Large intestine (tissue), 3 donors: ENCODE measurements around the gene SLC16A8. TPM values are rescaled to one million over a fixed set of nuclear protein-coding genes. Genes with fewer than 3 reads are reported as not detected.

ENCODE experiments used
- DNase-seq, 2 donors: peaks; one replicate each; pipeline versions ENCODE4 v3.0.0 to v3.0.0-alpha.2; 2013
- H3K27ac ChIP-seq: one replicate; pipeline ENCODE4 v1.5.1; 2013; ENCODE audit warnings: low read length
- H3K27me3 ChIP-seq: 2 replicates; pipeline ENCODE4 v1.6.1; 2013; ENCODE audit warnings: low read length; ENCODE audit not compliant: control insufficient read depth, insufficient read depth
- H3K36me3 ChIP-seq: 2 replicates; pipeline ENCODE4 v1.6.1; 2013; ENCODE audit warnings: low read length; ENCODE audit not compliant: control insufficient read depth, insufficient read depth
- H3K4me1 ChIP-seq: one replicate; pipeline ENCODE4 v1.6.1; 2013; ENCODE audit warnings: low read length; ENCODE audit not compliant: control insufficient read depth, insufficient read depth
- H3K4me3 ChIP-seq: one replicate; pipeline ENCODE4 v1.5.1; 2013; ENCODE audit warnings: low read length
- H3K9me3 ChIP-seq: one replicate; pipeline ENCODE4 v1.6.1; 2013; ENCODE audit warnings: mild to moderate bottlenecking, low read depth, low read length, moderate library complexity; ENCODE audit not compliant: control insufficient read depth
- WGBS: methylation state at CpG from one replicate; pipeline ENCODE4 v1.1.5; 2013; ENCODE audit warnings: low lambda C conversion rate; ENCODE audit not compliant: insufficient coverage; 5-methylcytosine and 5-hydroxymethylcytosine counted together
- polyA plus RNA-seq: library from polyadenylated mRNA; unstranded; fragments of 120-200 nt; gene quantifications from one replicate; pipeline ENCODE4 v1.2.1, GENCODE V29; 2013

The SLC16A8 gene
- polyA plus RNA-seq, 1 donor: 2.3 TPM

DNA sequence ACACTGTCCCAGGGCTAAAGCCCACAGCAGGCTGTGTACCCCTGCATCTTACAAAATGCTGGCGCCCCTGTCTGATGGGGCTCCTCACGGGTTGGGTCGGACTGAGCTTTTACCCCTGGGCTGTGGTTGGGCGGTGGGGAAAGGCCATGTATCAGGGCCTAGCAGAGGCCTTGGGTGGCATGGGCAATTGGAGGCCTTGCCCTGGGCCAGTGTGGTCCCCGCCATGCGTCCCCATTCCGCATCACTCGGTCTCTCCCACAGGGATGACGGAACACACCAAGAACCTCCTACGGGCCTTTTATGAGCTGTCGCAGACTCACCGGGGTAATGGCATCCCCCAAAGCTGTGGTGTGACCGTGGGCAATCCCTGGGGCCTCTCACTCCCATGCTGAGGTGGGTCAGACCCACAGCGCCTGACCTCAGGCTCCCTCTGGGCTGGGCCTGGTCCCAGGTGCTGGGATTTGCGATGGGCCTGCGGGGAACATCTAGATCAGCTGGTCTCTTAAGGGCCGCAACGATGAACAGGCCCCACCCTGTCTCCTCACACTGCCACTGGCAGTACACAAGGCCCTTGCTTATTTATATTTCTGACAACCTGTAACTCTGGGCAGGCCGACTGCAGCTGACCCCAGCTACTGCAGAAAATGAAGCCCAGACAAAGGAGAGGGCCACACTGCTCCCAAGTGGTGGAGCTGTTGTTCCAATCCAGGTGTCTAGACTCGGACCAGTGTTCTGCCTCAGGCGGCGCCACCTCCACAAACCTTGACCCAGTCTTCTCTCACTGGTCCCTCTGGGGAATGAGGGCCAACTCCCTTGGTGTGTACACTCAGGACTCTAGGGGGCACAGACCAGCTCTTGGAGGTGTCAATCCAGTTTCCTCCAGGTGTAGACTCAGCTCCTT, 12.3 kb downstream of the SLC16A8 start:
- no CpG with 5 or more reads among the region's 22 CpGs for WGBS
- Histone ChIP-seq H3K27ac (no peak overlapping the region), H3K36me3 (peaks cover 68% of the 10 kb centered on the region), H3K4me3 (no peak overlapping the region), H3K4me1 (peaks cover 17% of the 10 kb centered on the region), H3K27me3 (no peaks in the 10 kb centered on the region), H3K9me3 (peaks cover 2% of the 10 kb centered on the region)
- no peak for DNase-seq

DNA sequence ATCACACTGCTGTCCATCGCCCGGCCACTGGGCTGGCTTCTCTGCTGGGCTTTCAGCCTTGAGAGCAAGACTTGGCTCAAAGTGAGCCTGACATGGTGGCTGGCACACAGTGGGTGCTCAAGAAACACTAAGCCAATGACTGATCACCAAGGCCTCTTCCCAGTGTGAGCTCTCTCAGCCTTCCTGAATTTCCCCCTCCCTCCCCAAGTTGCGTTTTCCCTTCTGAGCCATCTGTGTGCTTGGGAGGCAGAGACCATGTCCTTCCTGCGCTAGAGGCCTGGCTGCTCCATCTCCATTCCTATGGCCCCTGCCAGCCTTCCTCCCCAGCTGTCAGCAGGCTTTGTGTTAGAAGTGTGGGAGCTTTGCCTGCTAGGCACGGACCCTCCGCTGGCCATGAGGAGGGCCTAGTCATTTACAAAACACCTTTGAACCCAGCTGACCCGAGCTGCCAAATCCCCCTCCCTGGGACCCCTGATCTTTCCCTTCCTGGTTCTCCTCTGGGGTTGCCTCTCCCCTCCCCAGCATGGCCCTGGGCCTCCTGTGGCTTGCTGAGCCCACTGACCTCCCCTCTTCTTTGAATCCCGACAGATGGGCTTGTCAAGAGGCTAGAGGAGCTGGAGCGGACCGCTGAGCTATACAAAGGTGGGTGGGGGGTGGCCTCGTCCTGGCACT, 13.6 kb downstream of the SLC16A8 start:
- no peaks in the 10 kb centered on the region for H3K27me3 ChIP-seq
- peaks cover 2% of the 10 kb centered on the region for H3K9me3 ChIP-seq
- no peak overlapping the region for H3K27ac ChIP-seq
- no peak overlapping the region for H3K4me3 ChIP-seq
- no CpG with 5 or more reads among the region's 11 CpGs for WGBS
- peaks cover 17% of the 10 kb centered on the region for H3K4me1 ChIP-seq
- no peak for DNase-seq
- peaks cover 75% of the 10 kb centered on the region for H3K36me3 ChIP-seq

DNA sequence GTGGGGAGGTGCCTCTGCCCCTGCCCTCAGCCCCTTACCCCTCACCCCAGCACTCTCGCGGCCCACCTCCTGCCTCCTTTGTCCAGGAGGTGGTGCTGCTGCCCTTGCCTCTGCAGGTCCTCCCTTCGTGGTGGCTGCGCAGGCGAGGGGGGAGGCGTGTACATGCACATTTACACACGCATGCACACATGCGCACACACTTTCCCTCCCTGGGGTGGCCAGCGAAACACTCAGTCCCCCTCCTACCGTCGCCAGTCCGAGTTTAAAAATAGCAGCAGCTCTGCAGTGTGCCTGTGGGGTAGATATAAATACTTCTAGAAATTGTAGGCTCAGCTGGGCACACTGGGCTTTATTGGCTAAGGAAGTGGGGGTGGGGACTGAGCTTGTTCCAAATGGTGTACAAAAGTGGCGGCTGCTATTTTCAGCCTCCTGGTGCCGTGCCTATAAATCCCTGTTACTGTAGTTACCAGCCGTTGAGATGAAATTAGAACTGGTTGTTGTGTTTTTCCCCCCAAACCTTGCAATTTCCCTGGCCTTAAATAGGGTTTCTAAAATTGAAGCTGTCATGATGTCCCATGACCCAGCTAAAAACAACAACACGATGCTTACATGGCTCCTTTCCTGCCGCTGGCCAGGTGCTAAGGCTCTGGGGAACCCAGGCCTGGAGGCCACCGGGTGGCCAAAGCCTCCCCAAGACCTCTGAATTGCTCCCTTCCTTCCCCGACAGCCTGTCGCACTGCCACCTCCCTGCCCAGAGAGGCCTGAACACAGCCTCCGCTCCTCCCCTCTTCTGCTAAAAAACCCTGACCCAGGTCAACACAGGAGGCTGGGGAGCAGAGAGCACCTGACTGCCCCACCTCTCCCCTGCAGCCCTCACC, 14.4 kb downstream of the SLC16A8 start:
- Histone ChIP-seq H3K27me3 (no peaks in the 10 kb centered on the region), H3K36me3 (peaks cover 75% of the 10 kb centered on the region), H3K4me3 (no peak overlapping the region), H3K27ac (no peak overlapping the region), H3K9me3 (peaks cover 2% of the 10 kb centered on the region), H3K4me1 (peaks cover 17% of the 10 kb centered on the region)
- WGBS: 79% methylated on average over 2 of the region's 21 CpGs
- peak in 1 of 2 donors; percentile 37 for DNase-seq

DNA sequence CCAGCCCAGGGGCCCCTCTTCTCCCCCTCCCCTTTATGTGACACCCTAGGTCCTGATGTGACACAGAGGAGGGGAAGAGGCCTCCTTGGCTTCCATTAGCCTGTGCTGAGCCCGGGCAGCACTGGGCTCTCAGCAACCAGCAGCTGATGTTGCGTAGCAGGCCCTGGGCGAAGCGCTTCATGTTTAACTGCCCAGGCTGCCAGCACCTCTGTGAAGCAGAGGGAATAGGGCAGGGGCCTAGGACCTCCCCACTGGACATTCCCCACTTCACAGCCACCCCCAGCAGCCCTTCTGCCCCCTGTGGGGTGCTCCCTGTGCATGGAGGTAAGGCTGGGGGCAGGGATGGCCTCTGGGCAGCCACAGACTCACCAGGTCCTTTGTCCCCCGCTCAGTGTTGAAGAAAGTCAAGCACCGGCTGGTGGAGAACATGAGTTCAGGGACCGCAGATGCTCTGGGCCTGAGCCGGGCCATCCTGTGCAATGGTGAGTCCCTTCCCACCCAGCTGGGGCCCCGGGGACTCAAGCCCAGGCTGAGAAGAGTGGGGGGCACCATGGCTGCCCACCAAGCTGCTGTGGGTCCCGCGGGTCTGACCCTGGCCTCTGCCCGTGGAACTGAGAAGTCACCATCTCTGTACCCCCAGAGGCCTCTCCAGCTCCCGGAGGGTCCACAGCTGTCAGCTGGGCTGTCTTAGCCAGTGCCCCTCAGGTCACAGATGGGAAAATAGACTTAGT, 15.2 kb downstream of the SLC16A8 start:
- Histone ChIP-seq H3K4me3 (no peak overlapping the region), H3K4me1 (peaks cover 17% of the 10 kb centered on the region), H3K27ac (no peak overlapping the region), H3K9me3 (no peaks in the 10 kb centered on the region), H3K27me3 (no peaks in the 10 kb centered on the region), H3K36me3 (peaks cover 76% of the 10 kb centered on the region)
- DNase-seq: no peak
- WGBS: no CpG with 5 or more reads among the region's 13 CpGs

DNA sequence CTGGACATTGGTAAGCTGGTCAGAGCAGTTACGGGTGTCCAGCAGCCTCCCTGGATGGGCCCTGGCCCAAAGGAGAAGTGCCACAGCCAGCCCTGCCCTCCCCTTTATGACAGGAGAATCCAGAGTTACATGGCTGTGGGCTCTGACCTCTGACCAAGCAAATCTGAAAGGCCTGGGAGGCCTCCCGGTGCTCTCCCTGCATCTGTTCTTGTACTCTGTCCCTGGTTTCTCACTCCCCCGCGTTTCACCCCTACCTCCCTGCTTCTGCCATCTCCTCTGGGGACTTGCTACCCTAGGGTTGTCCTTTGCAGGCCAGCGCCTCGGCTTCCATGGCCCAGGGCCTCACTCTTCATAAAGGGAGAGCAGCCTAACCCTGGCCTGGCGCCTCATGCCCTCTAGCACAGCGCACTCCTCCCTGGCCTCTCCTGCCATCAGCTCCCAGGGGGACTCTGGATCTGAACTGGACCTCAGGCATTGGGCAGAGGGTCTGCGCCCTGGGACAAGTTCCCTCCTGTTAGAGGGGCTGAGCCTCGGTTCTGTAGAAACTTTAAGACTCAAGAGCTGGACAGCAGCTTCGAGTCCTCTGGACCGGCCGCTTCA, 16.1 kb downstream of the SLC16A8 start:
- Histone ChIP-seq H3K27me3 (no peaks in the 10 kb centered on the region), H3K27ac (peak overlapping the region; percentile 58), H3K36me3 (peaks cover 67% of the 10 kb centered on the region), H3K4me1 (peaks cover 17% of the 10 kb centered on the region), H3K4me3 (no peak overlapping the region), H3K9me3 (no peaks in the 10 kb centered on the region)
- no CpG with 5 or more reads among the region's 13 CpGs for WGBS
- peak; percentile 59 to 78 for DNase-seq

DNA sequence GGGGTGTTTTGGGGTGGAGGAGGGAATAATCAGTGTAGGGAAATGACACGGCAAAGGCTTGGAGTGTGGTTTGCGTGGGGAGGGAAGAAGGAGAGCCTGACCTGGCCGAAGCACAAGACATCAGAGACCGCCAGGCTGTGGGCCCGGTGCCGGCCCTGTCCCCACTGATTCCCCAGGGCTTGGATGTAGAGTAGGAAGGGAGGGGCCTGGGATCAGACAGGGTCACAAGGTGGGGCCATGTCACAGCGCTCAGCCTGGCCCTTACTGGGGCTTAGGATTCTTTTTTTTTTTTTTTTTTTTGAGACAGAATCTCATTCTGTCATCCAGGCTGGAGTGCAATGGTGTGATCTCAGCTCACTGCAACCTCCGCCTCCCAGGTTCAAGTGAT, 17.0 kb downstream of the SLC16A8 start:
- peaks cover 17% of the 10 kb centered on the region for H3K4me1 ChIP-seq
- H3K36me3 ChIP-seq: peaks cover 61% of the 10 kb centered on the region
- no peak overlapping the region for H3K27ac ChIP-seq
- 80% methylated on average over 1 of the region's 8 CpGs for WGBS
- H3K4me3 ChIP-seq: no peak overlapping the region
- H3K9me3 ChIP-seq: no peaks in the 10 kb centered on the region
- no peak for DNase-seq
- no peaks in the 10 kb centered on the region for H3K27me3 ChIP-seq

DNA sequence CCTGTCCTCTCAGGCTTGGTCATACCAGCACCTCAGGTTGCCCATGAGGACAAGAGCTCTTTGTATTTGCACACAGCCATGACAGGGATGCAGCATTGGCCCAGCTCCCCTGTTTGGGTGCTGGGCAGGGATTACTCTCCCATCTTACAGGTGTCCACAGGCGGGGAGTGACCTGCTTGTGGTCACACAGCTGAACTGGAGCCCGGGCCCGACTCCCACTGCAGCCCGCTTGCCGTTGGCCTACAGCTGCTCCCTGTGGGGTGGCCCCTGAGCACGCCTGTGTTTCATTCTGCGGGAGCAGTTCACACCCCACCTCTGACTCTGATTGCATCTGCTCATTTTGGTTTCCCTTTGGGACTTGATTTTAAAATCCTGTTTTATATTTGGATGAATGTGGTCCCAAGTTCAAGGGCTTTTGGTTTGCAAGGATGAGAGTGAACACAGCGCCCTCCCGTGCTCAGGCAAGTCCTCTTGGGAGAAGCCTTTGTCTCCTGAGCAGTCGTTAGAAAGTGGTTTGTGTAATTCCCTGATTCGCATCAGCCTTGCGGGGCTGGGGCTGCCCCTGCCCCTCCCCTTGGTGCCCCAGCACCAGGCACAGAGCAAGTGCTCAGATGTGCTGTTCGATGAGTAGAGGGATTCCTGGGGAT, 17.5 kb downstream of the SLC16A8 start:
- Histone ChIP-seq H3K9me3 (no peaks in the 10 kb centered on the region), H3K36me3 (peaks cover 61% of the 10 kb centered on the region), H3K4me3 (no peak overlapping the region), H3K27ac (no peak overlapping the region), H3K4me1 (peaks cover 17% of the 10 kb centered on the region), H3K27me3 (no peaks in the 10 kb centered on the region)
- WGBS: no CpG with 5 or more reads among the region's 13 CpGs
- DNase-seq: no peak

DNA sequence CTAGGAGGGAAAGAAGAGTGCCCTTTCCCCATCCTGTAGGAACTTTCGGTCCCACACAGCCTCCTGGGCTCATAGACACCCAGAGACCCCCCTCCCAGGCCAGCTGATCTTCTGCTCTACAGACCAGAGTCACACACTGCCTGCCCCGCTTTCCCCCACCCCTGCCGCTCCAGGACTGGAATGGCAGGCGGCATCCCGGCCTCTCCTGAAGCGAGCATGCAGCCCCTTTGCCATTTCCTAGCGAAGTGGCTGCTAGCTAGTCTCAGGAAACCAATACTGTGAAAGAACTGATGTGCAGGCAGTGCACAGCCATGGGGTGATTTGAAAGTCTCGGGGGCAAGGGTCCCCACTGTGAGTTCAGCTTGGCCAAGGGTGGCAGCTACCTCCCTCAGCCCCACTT, 18.4 kb downstream of the SLC16A8 start:
- WGBS: no CpG with 5 or more reads among the region's 8 CpGs

DNA sequence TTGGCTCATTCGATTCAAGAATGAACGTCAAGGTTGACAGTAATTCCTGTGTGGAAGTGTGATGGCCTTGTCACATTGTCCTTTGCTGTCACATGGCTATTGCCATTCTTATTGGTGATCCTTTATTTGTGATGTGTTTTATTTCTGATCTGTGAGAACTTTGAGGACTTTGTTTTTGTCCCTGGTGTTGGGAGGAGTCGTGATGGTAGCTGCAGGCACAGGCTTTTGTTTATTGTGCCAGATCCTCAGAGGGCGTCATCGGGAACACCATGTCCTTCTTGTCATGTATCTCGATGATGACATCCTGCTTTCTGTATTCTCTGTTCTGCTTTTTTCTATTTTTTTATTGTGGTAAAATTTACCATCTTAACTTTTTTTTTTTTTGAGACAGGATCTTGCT, 21.2 kb downstream of the SLC16A8 start:
- Histone ChIP-seq H3K4me1 (peaks cover 6% of the 10 kb centered on the region), H3K27me3 (no peaks in the 10 kb centered on the region), H3K4me3 (no peak overlapping the region), H3K36me3 (peaks cover 53% of the 10 kb centered on the region), H3K27ac (no peak overlapping the region), H3K9me3 (no peaks in the 10 kb centered on the region)
- DNase-seq: no peak
- WGBS: 92% methylated on average over 2 of the region's 6 CpGs

More for the DNA sequence above, 18.4 kb downstream of the SLC16A8 start:
- Histone ChIP-seq H3K4me3 (no peak overlapping the region), H3K9me3 (no peaks in the 10 kb centered on the region), H3K4me1 (peaks cover 17% of the 10 kb centered on the region), H3K27me3 (no peaks in the 10 kb centered on the region), H3K27ac (no peak overlapping the region), H3K36me3 (peaks cover 56% of the 10 kb centered on the region)
- no peak for DNase-seq
